ENCODE results near the gene MBD5.

Gene MBD5

GRCh38 chr2:148360662-148361061 is 339.8 kb downstream of the MBD5 start:
- Mint-ChIP-seq H3K4me3 (no peak overlapping the region), H3K27me3 (ENCODE audit: low read depth, poor library complexity) (peaks cover 2% of the 10 kb centered on the region), H3K9me3 (peaks cover 40% of the 10 kb centered on the region), H3K36me3 (ENCODE audit: low read depth) (peaks cover 43% of the 10 kb centered on the region), H3K27ac (no peak overlapping the region), H3K4me1 (peaks cover 15% of the 10 kb centered on the region)
- TF ChIP-seq CTCF (IDR thresholded peaks at IDR 0.05) = no peak
- DNase-seq = no peak

DNA sequence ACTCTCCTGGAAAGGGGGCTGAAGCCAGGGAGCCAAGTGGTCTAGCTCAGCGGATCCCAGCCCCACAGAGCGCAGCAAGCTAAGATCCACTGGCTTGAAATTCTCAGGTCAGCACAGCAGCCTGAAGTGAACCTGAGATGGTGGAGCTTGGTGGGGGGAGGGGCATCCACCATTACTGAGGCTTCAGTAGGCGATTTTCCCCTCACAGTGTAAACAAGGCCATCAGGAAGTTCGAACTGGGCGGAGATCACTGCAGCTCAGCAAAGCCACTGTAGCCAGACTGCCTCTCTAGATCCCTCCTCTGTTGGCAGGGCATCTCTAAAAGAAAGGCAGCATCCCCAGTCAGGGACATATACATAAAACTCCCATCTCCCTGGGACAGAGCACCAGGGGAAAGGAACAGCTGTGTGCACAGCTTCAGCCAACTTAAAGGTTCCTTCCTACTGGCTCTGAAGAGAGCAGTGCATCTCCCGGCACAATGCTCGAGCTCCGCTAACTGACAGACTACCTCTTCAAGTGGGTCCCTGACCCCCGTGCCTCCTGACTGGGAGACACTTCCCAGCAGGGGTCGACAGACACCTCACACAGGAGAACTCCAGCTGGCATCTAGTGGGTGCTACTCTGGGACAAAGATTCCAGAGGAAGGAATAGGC is 341.4 kb downstream of the MBD5 start:
- peaks cover 8% of the 10 kb centered on the region for H3K27me3 Mint-ChIP-seq (ENCODE audit: low read depth, poor library complexity)
- H3K9me3 Mint-ChIP-seq = peaks cover 48% of the 10 kb centered on the region
- peaks cover 15% of the 10 kb centered on the region for H3K4me1 Mint-ChIP-seq
- no peak for TF ChIP-seq CTCF (IDR thresholded peaks at IDR 0.05)
- H3K4me3 Mint-ChIP-seq = no peak overlapping the region
- H3K27ac Mint-ChIP-seq = peak overlapping the region; percentile 88
- H3K36me3 Mint-ChIP-seq (ENCODE audit: low read depth) = peaks cover 48% of the 10 kb centered on the region
- DNase-seq = peak; percentile 15

DNA sequence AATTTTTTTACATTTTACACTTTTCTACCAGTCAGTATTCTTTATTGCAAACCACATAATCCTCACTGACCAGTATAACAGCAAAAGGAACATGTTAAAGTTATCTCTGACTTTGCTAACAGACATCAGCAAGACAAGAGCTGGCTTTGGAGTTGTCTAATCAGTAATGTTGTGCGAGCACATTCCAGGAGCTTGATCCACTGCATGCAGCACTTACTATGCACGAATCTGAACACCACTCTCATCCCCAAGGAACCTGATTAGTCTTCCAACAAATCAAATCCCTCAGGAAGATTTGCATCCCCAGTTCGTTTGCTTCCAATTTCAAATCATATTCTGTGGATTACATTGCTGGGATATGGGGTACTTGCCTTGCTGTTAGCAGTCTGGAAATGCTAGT is 354.3 kb downstream of the MBD5 start:
- DNase-seq = no peak
- peaks cover 24% of the 10 kb centered on the region for H3K9me3 Mint-ChIP-seq
- no peak for TF ChIP-seq CTCF (IDR thresholded peaks at IDR 0.05)
- H3K36me3 Mint-ChIP-seq (ENCODE audit: low read depth) = peaks cover 29% of the 10 kb centered on the region
- no peak overlapping the region for H3K4me3 Mint-ChIP-seq
- no peaks in the 10 kb centered on the region for H3K4me1 Mint-ChIP-seq
- H3K27me3 Mint-ChIP-seq (ENCODE audit: low read depth, poor library complexity) = no peaks in the 10 kb centered on the region
- no peak overlapping the region for H3K27ac Mint-ChIP-seq

DNA sequence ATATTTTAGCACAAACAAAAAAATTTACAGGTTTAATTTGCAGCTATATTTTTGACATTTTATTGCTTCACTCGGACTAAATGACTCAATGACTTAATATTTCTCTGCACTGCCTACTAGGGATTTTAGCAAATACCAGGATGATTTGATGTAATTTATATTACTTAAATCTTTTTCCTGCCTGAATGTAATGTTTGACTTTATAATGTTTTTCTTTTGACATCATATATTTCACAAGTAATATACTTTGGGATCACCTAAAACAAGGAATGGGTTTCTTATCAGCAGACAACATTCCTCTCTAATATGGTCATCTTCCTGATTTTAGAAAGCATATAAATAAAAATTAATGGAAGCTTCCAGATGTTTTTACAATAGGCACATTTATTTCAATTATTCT is 370.4 kb downstream of the MBD5 start:
- no peak for DNase-seq
- H3K36me3 Mint-ChIP-seq (ENCODE audit: low read depth) = peaks cover 16% of the 10 kb centered on the region

GRCh38 chr2:148402786-148403185 is 381.9 kb downstream of the MBD5 start:
- Mint-ChIP-seq H3K36me3 (ENCODE audit: low read depth) (no peaks in the 10 kb centered on the region), H3K9me3 (no peaks in the 10 kb centered on the region), H3K4me1 (no peaks in the 10 kb centered on the region), H3K27ac (no peak overlapping the region), H3K27me3 (ENCODE audit: low read depth, poor library complexity) (no peaks in the 10 kb centered on the region), H3K4me3 (no peak overlapping the region)
- TF ChIP-seq CTCF (IDR thresholded peaks at IDR 0.05) = no peak
- DNase-seq = no peak

More for the DNA sequence above, 370.4 kb downstream of the MBD5 start:
- no peak overlapping the region for H3K27ac Mint-ChIP-seq
- no peaks in the 10 kb centered on the region for H3K4me1 Mint-ChIP-seq
- no peak for TF ChIP-seq CTCF (IDR thresholded peaks at IDR 0.05)
- H3K9me3 Mint-ChIP-seq = peaks cover 3% of the 10 kb centered on the region
- H3K4me3 Mint-ChIP-seq = no peak overlapping the region
- H3K27me3 Mint-ChIP-seq (ENCODE audit: low read depth, poor library complexity) = no peaks in the 10 kb centered on the region

- Mint-ChIP-seq H3K27ac (no peak overlapping the region), H3K36me3 (ENCODE audit: low read depth) (peaks cover 32% of the 10 kb centered on the region)
Measured at GRCh38 chr2:148410899-148411298, 390.0 kb downstream of the MBD5 start.

More at GRCh38 chr2:148410899-148411298, 390.0 kb downstream of the MBD5 start:
- peaks cover 47% of the 10 kb centered on the region for H3K9me3 Mint-ChIP-seq
- H3K4me3 Mint-ChIP-seq = no peak overlapping the region
- peaks cover 5% of the 10 kb centered on the region for H3K27me3 Mint-ChIP-seq (ENCODE audit: low read depth, poor library complexity)
- no peaks in the 10 kb centered on the region for H3K4me1 Mint-ChIP-seq
- no peak for DNase-seq
- no peak for TF ChIP-seq CTCF (IDR thresholded peaks at IDR 0.05)
